Neuronal stem cell (in vitro differentiated cells): ENCODE results near the gene PCNX2.
A peak's percentile ranks its signal among the peaks of the same experiment; 100 is the strongest.

ENCODE experiments used
- DNase-seq: peaks from one replicate; pipeline ENCODE4 v3.0.0-alpha.2; 2013; ENCODE audit warnings: low spot score
- H2AFZ ChIP-seq: one replicate; pipeline ENCODE4 v1.6.1; 2013; ENCODE audit warnings: mild to moderate bottlenecking, low read length, inconsistent platforms
- H2AK5ac ChIP-seq: 2 replicates; pipeline ENCODE4 v1.6.1; 2013; ENCODE audit warnings: low read depth, mild to moderate bottlenecking, inconsistent platforms, low read length, moderate library complexity, mixed read lengths
- H2BK120ac ChIP-seq: 2 replicates; pipeline ENCODE4 v1.6.1; 2013; ENCODE audit warnings: low read depth, mild to moderate bottlenecking, inconsistent platforms, low read length, moderate library complexity, mixed read lengths
- H2BK12ac ChIP-seq: one replicate; pipeline ENCODE4 v1.6.1; 2013; ENCODE audit warnings: low read length, inconsistent platforms
- H2BK15ac ChIP-seq: 2 replicates; pipeline ENCODE4 v1.6.1; 2013; ENCODE audit warnings: mild to moderate bottlenecking, low read length, inconsistent platforms, mixed read lengths
- H2BK5ac ChIP-seq: one replicate; pipeline ENCODE4 v1.6.1; 2013; ENCODE audit warnings: inconsistent platforms, mild to moderate bottlenecking, low read length, moderate library complexity
- H3K14ac ChIP-seq: one replicate; pipeline ENCODE4 v1.6.1; 2013; ENCODE audit warnings: low read length, inconsistent platforms
- H3K18ac ChIP-seq: 2 replicates; pipeline ENCODE4 v1.6.1; 2013; ENCODE audit warnings: low read length, inconsistent platforms
- H3K23ac ChIP-seq: 2 replicates; pipeline ENCODE4 v1.6.1; 2013; ENCODE audit warnings: low read depth, mild to moderate bottlenecking, mixed read lengths, low read length, inconsistent platforms; ENCODE audit not compliant: poor library complexity
- H3K27ac ChIP-seq: replicated peaks from 3 replicates; pipeline ENCODE4 v1.5.1; 2013; ENCODE audit warnings: low read length, inconsistent platforms
- H3K27me3 ChIP-seq, 3 experiments: 2 replicates each; pipeline ENCODE4 v1.6.1; 2013; ENCODE audit warnings: low read length in 3 of 3, mild to moderate bottlenecking in 2 of 3, inconsistent platforms in 1 of 3, low read depth in 1 of 3, mixed read lengths in 1 of 3, moderate library complexity in 1 of 3; ENCODE audit not compliant: control insufficient read depth in 3 of 3, insufficient read depth in 3 of 3
- H3K36me3 ChIP-seq, 2 donors: replicated peaks in 1 of 2; 2 replicates each; pipeline ENCODE4 v1.6.1; 2013; ENCODE audit warnings: low read length in 2 of 2; ENCODE audit not compliant: control insufficient read depth in 2 of 2, insufficient read depth in 2 of 2
- H3K4ac ChIP-seq: 2 replicates; pipeline ENCODE4 v1.6.1; 2013; ENCODE audit warnings: inconsistent platforms, mild to moderate bottlenecking, low read length, moderate library complexity
- H3K4me1 ChIP-seq, 2 donors: 1 replicate in 1 of 2; 2 replicates in 1 of 2; pipeline ENCODE4 v1.6.1; 2013; ENCODE audit warnings: low read length in 2 of 2, low read depth in 1 of 2; ENCODE audit not compliant: control insufficient read depth in 2 of 2, insufficient read depth in 1 of 2
- H3K4me2 ChIP-seq: one replicate; pipeline ENCODE4 v1.6.1; 2013; ENCODE audit warnings: mild to moderate bottlenecking, low read length, inconsistent platforms; ENCODE audit not compliant: insufficient read depth, poor library complexity, severe bottlenecking
- H3K4me3 ChIP-seq, 2 donors: 2 replicates each; pipeline ENCODE4 v1.5.1; 2013; ENCODE audit warnings: low read length in 2 of 2, mild to moderate bottlenecking in 2 of 2, inconsistent platforms in 1 of 2, moderate library complexity in 1 of 2
- H3K79me1 ChIP-seq: one replicate; pipeline ENCODE4 v1.6.1; 2013; ENCODE audit warnings: low read depth, mild to moderate bottlenecking, inconsistent platforms, low read length, moderate library complexity
- H3K9ac ChIP-seq: one replicate; pipeline ENCODE4 v1.6.1; 2013; ENCODE audit warnings: mild to moderate bottlenecking, low read depth, low read length, inconsistent platforms; ENCODE audit not compliant: poor library complexity
- H3K9me3 ChIP-seq, 2 donors: replicated peaks in 1 of 2; 2 replicates each; pipeline versions ENCODE3 to v1.6.1; 2013; ENCODE audit warnings: low read length in 2 of 2, mild to moderate bottlenecking in 2 of 2, inconsistent platforms in 1 of 2, low read depth in 1 of 2, mixed read lengths in 1 of 2, moderate library complexity in 1 of 2; ENCODE audit not compliant: control insufficient read depth in 2 of 2, insufficient read depth in 1 of 2
- H4K8ac ChIP-seq: one replicate; pipeline ENCODE4 v1.6.1; 2013; ENCODE audit warnings: low read depth, mild to moderate bottlenecking, inconsistent platforms, low read length, moderate library complexity
- H4K91ac ChIP-seq: one replicate; pipeline ENCODE4 v1.6.1; 2013; ENCODE audit warnings: low read length, low read depth, mild to moderate bottlenecking, inconsistent platforms; ENCODE audit not compliant: poor library complexity
- WGBS, 2 donors: extraction: QIAGEN DNeasy Blood & Tissue Kit; methylation state at CpG; one replicate each; pipeline ENCODE4 v1.1.7; 2013; ENCODE audit warnings: missing lambda C conversion rate in 2 of 2, mixed read lengths in 1 of 2; ENCODE audit not compliant: insufficient read length in 2 of 2, insufficient replicate concordance in 1 of 2; ENCODE audit errors: extremely low coverage in 2 of 2; 5-methylcytosine and 5-hydroxymethylcytosine counted together

PCNX2 gene

DNA sequence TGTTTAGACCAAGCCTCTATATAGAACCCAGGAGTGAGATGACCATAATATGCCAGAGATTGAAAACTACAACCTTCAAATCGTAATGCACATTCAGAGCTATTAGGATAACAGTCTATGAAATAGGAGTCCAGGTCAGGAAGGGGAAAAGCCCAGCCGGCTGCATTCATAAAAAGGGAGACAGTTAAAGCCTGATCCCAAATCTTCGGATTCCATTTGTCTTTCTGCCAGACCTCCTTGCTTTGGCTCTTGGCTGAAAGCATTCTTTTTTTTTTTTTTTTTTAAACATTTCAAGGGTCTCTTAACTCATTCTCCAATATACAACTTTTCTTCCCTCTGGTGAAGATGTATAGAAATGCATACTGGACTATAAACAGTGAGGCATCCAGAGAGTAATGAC, 264.0 kb downstream of the PCNX2 start:
- H4K91ac ChIP-seq = no peak overlapping the region
- no peaks in the 10 kb centered on the region for H3K9me3 ChIP-seq
- no peak overlapping the region for H2AFZ ChIP-seq
- no peak overlapping the region for H3K9ac ChIP-seq
- H2BK15ac ChIP-seq = no peak overlapping the region
- no CpG with 5 or more reads among the region's 3 CpGs for WGBS, 2 donors
- no peak overlapping the region for H2BK120ac ChIP-seq
- H3K27ac ChIP-seq = no peak overlapping the region
- no peaks in the 10 kb centered on the region for H3K27me3 ChIP-seq
- no peak overlapping the region for H2BK12ac ChIP-seq
- no peaks in the 10 kb centered on the region for H3K36me3 ChIP-seq
- no peak overlapping the region for H3K4me3 ChIP-seq
- DNase-seq = no peak
- H3K14ac ChIP-seq = no peak overlapping the region
- peaks cover 0 to 4% of the 10 kb centered on the region in 2 donors for H3K4me1 ChIP-seq
- H3K4me2 ChIP-seq = no peak overlapping the region
- no peak overlapping the region for H3K4ac ChIP-seq
- no peaks in the 10 kb centered on the region for H3K79me1 ChIP-seq
- H3K18ac ChIP-seq = no peak overlapping the region
- H2AK5ac ChIP-seq = no peak overlapping the region
- H4K8ac ChIP-seq = no peak overlapping the region
- no peak overlapping the region for H3K23ac ChIP-seq
- H2BK5ac ChIP-seq = no peak overlapping the region

DNA sequence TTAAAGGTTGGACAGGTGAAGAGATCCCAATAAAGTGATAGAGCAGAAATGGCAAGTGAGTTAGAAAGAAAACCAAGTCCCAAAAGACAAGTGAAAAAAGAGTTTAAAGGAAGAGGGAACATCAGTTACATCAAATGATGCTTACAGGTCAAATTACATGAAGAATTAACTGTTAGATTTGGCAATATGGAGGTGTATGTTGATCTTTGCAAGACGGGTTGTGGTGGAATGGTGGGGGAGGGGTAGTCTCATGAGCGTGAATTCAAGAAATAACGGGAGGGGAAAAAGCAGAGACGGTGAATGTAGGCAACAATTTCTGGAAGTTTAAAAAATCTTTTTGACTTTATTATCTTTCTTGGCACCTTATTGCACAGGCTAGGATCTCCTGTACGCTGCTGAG, 268.5 kb downstream of the PCNX2 start:
- Histone ChIP-seq H3K23ac (no peak overlapping the region), H2BK15ac (no peak overlapping the region), H3K14ac (no peak overlapping the region), H3K18ac (no peak overlapping the region), H3K79me1 (no peaks in the 10 kb centered on the region), H2AK5ac (no peak overlapping the region), H4K91ac (no peak overlapping the region), H2BK120ac (no peak overlapping the region), H2BK12ac (no peak overlapping the region), H3K4ac (no peak overlapping the region), H3K4me2 (no peak overlapping the region), H4K8ac (no peak overlapping the region), H3K36me3 (no peaks in the 10 kb centered on the region), H3K9me3 (no peaks in the 10 kb centered on the region), H2AFZ (no peak overlapping the region), H3K27me3 (no peaks in the 10 kb centered on the region), H3K9ac (no peak overlapping the region), H3K4me1 (no peaks in the 10 kb centered on the region), H3K4me3 (no peak overlapping the region), H2BK5ac (no peak overlapping the region), H3K27ac (no peak overlapping the region)
- no CpG with 5 or more reads among the region's 5 CpGs for WGBS, 2 donors
- DNase-seq = no peak

DNA sequence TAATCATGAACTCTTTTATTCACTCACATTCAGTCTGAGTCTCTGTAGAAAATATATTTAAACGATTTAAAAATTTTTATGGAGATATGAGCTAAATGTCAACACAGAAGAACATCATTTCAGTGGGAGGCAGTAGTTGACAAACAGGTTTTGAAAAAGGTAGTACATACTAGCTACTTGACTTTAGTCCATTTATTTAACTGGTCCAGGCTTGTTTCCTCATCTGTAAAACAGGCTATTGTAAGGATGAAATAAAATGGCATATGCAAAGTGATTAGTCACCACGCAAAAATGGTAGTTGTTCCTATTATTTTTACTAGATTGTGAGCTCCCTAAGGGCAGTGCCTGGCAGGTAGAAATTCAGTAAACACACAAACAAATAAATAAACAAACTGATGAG, 270.0 kb downstream of the PCNX2 start:
- H2BK12ac ChIP-seq = no peak overlapping the region

DNA sequence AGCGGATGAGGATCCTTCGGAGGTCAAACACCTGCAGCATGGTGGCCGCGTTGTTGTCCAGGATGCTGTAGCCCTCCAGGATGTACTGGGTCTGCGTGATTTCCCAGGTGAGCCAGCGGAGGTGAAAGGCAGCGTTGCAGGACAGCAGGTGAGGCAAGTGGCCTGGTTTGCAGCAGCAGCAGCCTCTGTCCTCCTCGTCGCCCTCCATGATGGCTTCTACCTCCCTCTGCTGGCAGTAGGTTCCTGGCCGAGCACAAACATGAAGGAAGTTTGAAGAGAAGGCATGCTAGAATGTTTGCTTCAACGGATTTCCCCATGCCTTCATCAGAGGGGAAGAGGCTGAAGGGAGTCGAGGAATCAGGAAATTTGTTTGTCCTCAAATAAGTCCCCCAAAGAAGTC, 270.4 kb downstream of the PCNX2 start:
- Histone ChIP-seq H3K4me3 (no peak overlapping the region), H2BK12ac (no peak overlapping the region), H3K79me1 (no peaks in the 10 kb centered on the region), H3K9me3 (no peaks in the 10 kb centered on the region), H3K9ac (no peak overlapping the region), H3K14ac (no peak overlapping the region), H3K36me3 (no peaks in the 10 kb centered on the region), H2BK120ac (no peak overlapping the region), H3K4me2 (no peak overlapping the region), H3K27ac (no peak overlapping the region), H3K4ac (no peak overlapping the region), H2BK5ac (no peak overlapping the region), H3K23ac (no peak overlapping the region), H2BK15ac (no peak overlapping the region), H3K4me1 (peaks cover 5 to 11% of the 10 kb centered on the region in 2 donors), H3K18ac (no peak overlapping the region), H3K27me3 (no peaks in the 10 kb centered on the region), H2AK5ac (no peak overlapping the region), H4K8ac (no peak overlapping the region), H2AFZ (no peak overlapping the region), H4K91ac (no peak overlapping the region)
- no CpG with 5 or more reads among the region's 12 CpGs for WGBS, 2 donors
- peak; percentile 21 for DNase-seq

More for the DNA sequence above, 270.0 kb downstream of the PCNX2 start:
- H2BK120ac ChIP-seq = no peak overlapping the region
- H3K9me3 ChIP-seq = no peaks in the 10 kb centered on the region
- H2AFZ ChIP-seq = no peak overlapping the region
- no peaks in the 10 kb centered on the region for H3K27me3 ChIP-seq
- WGBS, 2 donors = no CpG with 5 or more reads among the region's 2 CpGs
- H4K8ac ChIP-seq = no peak overlapping the region
- no peak overlapping the region for H3K4me3 ChIP-seq
- no peak overlapping the region for H2BK15ac ChIP-seq
- no peak overlapping the region for H3K27ac ChIP-seq
- DNase-seq = no peak
- no peaks in the 10 kb centered on the region for H3K36me3 ChIP-seq
- H3K4me2 ChIP-seq = no peak overlapping the region
- no peak overlapping the region for H3K9ac ChIP-seq
- no peak overlapping the region for H2AK5ac ChIP-seq
- H3K4ac ChIP-seq = no peak overlapping the region
- H2BK5ac ChIP-seq = no peak overlapping the region
- H3K14ac ChIP-seq = no peak overlapping the region
- H4K91ac ChIP-seq = no peak overlapping the region
- no peak overlapping the region for H3K23ac ChIP-seq
- no peaks in the 10 kb centered on the region for H3K79me1 ChIP-seq
- no peak overlapping the region for H3K18ac ChIP-seq
- H3K4me1 ChIP-seq = peaks cover 3 to 6% of the 10 kb centered on the region in 2 donors
